NOMO-1 (cell line): ENCODE results near the gene WDR45.

Experiments
- DNase-seq, 2 experiments: peaks; one replicate each; lab custom pipeline; 2025; ENCODE audit not compliant: unreplicated experiment in 2 of 2; lab: John Stamatoyannopoulos, UW

Gene WDR45

GRCh38 chrX:49075347-49075746, 4.3 kb downstream of the WDR45 start:
- DNase-seq: no peak

GRCh38 chrX:49073601-49074575, 5.8 kb downstream of the WDR45 start, which contains the start of gene PRAF2:
Gene PRAF2, minus strand, starts transcription at chrX:49074002. Its CDS starts 15 bp downstream, at chrX:49073987.
- DNase-seq: peak; percentile 23 to 43

- no peak for DNase-seq
Observed at GRCh38 chrX:49072712-49073095, 7.0 kb downstream of the WDR45 start.

GRCh38 chrX:49071877-49072711, 7.6 kb downstream of the WDR45 start:
- no peak for DNase-seq

- DNase-seq: no peak
Observed at GRCh38 chrX:49070988-49071387, 8.7 kb downstream of the WDR45 start.

- no peak for DNase-seq
Observed at GRCh38 chrX:49069038-49069437, 10.6 kb downstream of the WDR45 start.

GRCh38 chrX:49067285-49068120, 12.2 kb downstream of the WDR45 start:
- DNase-seq: no peak

- no peak for DNase-seq
Observed at GRCh38 chrX:49066690-49067089, 13.0 kb downstream of the WDR45 start.

- DNase-seq: no peak
Observed at GRCh38 chrX:49066278-49066677, 13.4 kb downstream of the WDR45 start.

GRCh38 chrX:49064735-49065134, 15.0 kb downstream of the WDR45 start:
- DNase-seq: no peak

GRCh38 chrX:49064303-49064702, 15.4 kb downstream of the WDR45 start:
- DNase-seq: no peak

- DNase-seq: no peak
Observed at GRCh38 chrX:49063715-49064114, 16.0 kb downstream of the WDR45 start.

GRCh38 chrX:49061916-49062315, 17.8 kb downstream of the WDR45 start:
- no peak for DNase-seq

- DNase-seq: no peak
Observed at GRCh38 chrX:49061490-49061889, 18.2 kb downstream of the WDR45 start.

- no peak for DNase-seq
Observed at GRCh38 chrX:49060914-49061313, 18.8 kb downstream of the WDR45 start.

- DNase-seq: no peak
Observed at GRCh38 chrX:49059681-49060085, 20.0 kb downstream of the WDR45 start.

- DNase-seq: no peak
Observed at GRCh38 chrX:49059201-49059600, 20.5 kb downstream of the WDR45 start.

GRCh38 chrX:49058794-49059193, 20.9 kb downstream of the WDR45 start, which contains the start of gene CCDC120:
Gene CCDC120, plus strand, starts transcription at chrX:49058999. Its CDS starts 3,043 bp downstream, at chrX:49062042.
- DNase-seq: no peak

GRCh38 chrX:49054073-49054762, 25.5 kb downstream of the WDR45 start:
- no peak for DNase-seq
